Stimulated activated CD8-positive, alpha-beta memory T cell treated with anti-CD3 and anti-CD28 coated beads, Interleukin-7, amount 100 ng/mL, for 48 hours (primary cell): ENCODE data around the gene PRRC2C.
"Not testable (repeated sequence)": the region's sequence is repeated elsewhere in the genome, so short reads cannot be mapped to it uniquely, and the experiment has no call there.

Experiments
- DNase-seq, 2 donors: peaks; one replicate each; pipeline ENCODE4 v3.0.0-alpha.2; 2020; ENCODE audit warnings: low read depth in 1 of 2; ENCODE audit errors: extremely low read depth in 1 of 2

PRRC2C gene

DNA sequence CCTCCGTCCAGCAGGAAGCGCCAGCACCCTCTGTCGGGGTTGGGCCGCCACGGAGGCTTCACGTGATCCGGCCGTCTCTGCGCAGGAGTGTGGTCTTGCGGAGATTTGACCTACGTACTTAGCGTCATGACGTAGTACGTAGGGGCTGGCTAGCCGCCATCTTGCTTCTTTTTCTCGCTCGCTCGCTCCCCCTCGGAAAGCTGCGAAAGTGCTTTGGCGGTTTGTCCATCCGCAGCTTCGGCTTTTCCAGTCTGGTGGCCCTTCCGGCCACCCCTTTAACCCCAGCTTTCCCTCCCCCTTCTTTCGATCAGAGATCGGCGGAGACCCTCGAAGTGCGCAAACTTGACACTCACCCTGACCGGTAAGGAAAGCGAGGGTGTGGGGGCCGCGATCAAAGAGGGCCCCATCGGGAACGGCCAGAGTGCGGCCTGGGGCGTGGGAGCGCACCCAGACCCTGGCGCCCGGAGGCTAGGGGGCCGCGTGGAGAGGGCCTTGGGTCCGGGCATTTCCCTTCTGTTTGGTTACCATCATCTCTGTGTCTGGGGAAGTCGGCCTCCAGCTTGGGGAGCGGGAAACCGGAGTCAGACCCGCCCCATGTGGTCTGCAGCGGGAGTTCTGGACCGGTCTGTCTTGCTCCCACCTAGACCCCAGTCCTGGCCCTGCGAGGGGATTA, at the start of gene PRRC2C:
TSS of gene PRRC2C (plus strand) at position 156 of the 673 bp plus-strand sequence. CDS start 26,559 bp downstream, outside the sequence.
- peak; percentile 79 to 90 for DNase-seq

DNA sequence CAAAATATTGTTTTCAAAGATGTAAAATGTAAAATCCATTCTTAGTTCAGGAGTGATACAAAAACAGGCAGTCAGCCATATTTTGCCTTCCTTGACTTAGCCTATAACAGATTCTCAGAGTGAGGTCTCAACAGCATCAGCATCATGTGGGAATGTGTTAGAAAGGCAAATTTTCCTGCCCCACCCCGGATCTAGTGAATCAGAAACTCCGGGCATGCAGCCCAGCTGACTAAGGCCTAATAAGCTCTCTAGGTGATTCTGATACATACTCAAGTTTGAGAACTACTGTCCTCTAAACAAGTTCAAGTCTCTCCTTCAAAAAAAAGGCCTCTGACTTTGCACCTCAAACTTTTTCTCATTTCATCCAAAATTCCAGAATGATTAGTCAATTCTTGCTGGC, 46.9 kb upstream of the PRRC2C start:
- no peak for DNase-seq

DNA sequence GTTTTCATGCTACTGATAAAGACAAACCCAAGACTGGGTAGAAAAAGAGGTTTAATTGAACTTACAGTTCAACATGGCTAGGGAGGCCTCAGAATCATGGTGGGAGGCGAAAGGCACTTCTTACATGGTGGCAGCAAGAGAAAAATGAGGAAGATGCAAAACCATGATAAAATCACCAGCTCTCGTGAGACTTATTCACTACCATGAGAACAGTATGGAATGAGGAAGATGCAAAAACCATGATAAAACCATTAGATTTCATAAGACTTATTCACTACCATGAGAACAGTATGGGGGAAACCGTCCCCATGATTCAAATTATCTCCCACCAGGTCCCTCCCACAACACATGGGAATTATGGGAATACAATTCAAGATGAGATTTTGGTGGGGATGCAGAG, 45.1 kb upstream of the PRRC2C start:
- DNase-seq, result not testable (repeated sequence)

DNA sequence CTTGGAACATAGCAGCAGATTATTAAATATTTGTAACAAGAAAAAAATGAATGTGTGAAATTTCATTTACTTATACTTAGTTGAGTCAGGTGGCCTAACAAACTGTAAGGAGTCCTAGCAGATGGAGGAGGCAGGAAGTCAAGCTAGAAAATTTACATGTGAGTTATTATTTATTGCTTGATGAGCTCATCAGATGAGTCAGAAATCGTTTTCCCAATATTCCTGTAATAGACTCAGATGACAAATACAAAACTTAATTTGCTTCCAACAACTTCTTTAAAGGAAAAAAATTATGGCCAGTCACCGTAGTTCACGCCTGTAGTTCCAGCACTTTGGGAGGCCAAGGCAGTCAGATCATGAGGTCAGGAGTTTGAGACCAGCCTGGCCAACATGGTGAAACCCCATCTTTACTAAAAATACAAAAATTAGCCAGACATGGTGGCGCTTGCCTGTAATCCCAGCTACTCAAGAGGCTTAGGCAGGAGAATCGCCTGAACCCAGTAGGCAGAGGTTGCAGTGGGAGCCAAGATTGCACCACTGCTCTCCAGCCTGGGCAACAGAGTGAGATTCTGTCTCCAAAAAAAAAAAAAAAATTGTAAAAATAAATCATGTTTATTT, 43.9 kb upstream of the PRRC2C start:
- not testable (repeated sequence) for DNase-seq

DNA sequence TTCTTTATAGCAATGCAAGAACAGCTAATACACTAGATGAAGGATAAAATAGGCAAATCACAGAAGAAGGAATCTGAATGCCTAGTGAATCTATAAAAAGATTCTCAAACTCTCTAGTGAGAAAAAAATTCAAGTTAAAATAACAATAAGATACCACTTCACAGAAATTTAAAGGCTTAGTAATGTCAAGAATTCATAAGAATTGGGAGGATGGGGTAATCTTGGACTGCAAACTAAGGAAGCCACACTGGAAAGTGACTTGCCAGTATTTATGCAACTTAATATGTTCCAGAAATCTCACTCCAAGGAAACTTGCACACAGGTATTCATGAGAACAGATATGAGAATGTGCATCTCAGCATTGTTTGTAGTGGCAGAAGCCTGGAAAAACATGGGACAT, 38.9 kb upstream of the PRRC2C start:
- DNase-seq, result no peak

DNA sequence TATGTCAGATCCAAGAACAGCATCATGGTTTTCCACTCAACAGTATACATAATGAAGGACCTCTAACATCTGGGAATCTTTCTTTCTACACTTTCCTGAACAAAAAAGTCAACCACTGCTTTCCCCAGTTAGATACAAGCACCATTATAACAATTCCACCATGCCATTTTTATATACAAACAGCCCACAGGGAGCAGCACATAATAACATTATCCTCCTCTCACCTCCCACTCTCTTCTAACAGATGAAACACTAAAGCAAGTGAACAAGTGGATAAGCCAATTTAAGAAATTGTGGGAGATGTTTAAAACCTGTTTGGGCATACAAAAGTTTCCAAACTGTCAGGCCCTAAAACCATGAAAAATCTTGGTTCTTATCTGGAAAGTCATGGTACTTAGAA, 29.4 kb upstream of the PRRC2C start:
- DNase-seq, result no peak

DNA sequence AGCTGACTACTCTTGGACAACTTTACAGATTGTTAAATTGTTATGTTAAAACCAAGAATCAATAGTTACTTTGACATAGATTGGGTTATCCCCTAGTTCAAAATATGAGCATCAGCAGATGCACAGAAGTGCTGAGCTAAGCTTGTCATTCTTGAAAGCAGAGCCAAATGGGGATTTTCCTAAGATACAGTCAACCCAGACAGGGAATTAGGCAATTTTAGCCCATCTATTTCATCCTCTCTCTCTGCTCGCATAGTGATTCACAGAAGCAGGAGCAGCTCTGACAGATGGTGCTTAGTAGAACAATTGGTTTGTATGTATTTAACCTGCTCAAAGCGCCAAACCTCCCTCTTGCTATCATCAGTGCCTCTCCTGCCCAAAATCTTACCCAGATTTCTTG, 27.9 kb upstream of the PRRC2C start:
- DNase-seq, result no peak

DNA sequence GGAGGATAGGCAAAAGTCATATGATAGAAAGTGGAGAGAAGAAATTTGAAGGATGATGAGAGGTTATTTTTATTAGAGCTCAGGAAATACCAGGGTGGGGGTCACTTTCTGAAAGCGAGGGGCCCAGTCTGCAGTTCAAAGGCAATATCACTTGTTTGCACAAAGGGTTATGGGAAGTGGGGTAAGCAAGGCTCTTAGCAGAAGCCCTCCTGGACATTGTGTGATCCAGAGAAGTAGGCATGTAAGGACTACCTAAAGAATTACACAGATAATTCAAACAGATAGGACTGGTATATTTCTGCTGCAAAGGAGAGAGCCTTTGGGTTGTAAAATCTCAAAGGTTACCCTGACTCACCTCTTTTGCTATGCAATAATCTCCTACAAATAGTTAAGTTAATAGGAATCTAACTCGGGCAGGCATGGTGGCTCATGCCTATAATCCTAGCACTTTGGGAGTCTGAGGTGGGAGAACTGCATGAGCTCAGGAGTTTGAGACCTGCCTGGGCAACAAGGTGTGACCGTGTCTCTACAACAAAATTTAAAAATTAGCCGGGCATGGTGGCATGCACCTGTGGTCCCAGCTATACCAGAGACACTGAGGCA, 25.2 kb upstream of the PRRC2C start:
- no peak for DNase-seq

DNA sequence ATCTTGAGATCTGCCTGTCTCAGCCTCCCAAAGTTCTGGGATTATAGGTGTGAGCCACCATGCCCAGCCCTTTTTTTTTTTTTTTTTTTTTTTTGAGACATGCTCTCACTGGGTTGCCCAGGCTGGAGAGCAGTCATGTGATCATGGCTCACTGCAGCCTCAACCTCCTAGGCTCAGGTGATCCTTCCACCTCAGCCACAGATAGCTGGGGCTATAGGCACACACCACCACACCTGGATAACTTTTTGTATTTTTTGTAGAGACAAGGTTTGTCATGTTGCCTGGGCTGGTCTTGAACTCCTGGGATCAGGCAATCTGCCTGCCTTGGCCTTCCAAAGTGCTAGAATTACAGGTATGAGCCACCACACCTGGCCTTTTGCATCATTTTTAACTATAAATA, 17.7 kb upstream of the PRRC2C start:
- no peak for DNase-seq

DNA sequence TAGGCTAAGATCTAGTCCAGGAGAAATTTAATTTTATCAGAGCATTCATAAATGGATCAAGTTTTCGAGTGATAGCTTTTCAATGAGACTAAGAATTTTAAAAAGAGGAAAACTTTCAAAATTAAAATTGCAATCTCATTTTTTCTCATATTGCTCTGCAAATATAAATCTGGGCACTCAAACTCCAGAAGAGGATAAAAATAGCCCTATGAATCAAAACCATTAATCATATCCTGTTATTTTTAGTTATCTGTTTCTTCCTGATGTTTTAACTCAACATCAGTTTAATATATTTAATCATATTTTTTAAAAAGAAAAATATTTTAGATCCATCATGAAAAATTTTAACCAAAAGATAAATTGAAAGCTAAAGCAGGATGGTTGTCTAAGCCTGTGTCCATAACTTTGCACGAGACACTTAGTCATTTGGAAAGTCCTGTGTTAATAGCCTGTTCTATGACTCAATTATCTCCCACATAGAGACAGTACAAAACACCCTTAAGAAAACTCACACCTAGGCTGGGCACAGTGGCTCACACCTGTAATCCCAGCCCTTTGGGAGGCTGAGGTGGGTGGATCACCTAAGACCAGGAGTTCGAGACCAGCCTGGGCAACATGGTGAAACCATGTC, 17.1 kb upstream of the PRRC2C start:
- no peak for DNase-seq

DNA sequence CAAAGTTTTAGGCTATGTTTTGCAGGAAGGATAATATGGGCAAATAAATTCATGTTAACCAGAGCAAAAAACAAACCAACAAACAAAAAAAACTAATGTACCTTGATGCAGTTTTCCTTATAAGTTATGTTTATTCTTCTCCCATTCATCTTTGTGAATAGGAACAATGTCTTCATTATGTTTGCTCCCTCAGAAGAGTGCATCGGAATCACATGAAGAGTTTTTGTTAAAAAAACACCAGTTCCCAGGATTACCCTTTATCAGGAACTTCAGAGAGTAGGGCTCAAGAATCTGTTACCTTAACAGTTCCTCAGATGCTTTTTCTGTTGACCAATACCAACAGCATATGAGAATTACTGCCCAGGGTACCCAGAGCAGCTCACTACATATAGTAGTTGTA, 14.6 kb upstream of the PRRC2C start:
- no peak for DNase-seq

DNA sequence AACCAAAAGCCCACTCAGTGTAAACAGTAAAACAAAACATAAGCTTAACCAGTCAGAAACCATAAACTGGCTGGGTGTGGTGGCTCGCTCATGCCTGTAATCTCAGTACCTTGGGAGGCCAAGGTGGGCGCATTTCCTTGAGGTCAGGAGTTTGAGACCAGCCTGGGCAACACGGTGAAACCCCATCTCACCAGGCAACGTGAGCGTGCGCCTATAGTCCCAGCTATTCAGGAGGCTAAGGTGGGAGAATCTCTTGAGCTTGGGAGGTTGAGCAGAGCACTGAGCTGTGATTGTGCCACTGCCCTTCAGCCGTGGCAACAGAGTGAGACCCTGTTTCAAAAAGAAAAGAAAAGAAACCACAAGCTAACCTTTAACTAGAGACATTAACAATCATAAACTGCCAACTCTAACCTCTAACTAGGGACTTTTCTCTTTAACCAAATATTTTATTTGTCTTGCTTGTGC, 13.1 kb upstream of the PRRC2C start:
- no peak for DNase-seq

DNA sequence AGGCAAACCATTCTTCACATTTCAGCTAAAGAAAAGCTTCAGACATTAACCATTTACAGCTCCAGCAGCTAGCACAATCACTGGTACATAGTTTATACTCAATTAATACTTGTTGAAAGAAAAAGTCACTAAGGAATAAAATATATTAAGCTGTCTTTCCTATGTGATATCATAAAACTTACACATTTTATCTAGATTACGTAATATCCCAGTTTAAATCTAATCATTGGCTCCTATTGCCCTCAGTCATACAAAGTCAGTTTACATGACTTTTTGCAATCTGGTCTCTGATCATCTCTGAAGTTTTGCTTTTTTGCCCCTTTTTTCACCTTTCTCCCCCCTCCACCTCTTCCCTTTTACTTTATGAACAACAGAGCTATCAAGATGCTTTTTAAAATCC, 8.5 kb upstream of the PRRC2C start:
- no peak for DNase-seq

DNA sequence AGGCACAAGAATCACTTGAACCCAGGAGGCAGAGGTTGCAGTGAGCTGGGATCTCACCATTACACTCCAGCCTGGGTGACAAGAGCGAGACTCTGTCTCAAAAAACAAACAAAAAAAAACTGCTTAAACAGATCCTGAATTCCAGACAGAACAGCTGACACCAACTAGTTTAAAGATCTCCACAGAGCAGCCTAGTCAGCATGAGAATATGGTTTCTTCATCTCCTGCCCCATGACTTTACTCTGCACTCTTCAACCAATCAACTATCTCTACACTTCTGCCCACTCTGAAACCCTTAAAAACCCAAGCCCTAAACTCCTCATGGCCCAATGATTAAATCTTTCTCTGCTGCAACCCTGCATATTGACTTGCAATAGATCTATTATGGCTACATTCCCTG, 7.5 kb upstream of the PRRC2C start:
- no peak for DNase-seq

DNA sequence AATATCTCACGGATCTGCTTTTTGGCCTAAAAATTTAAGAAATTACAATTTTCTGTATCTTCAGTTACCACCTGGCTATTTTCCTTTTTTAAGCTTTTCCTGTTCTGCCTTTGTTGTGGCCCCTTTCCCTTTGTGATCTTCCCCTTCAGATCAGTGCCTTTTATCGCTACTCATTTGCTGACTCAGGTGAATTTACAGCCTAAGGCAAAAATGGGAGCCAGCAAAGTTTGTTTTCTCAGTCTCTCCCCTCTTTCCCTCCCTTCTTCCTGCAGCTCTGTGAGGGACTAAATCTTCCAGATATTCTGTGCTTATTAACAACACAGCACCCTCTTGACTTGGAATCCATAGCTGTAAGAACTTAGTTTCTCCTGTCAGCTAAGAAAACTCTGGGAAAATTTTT, 5.3 kb upstream of the PRRC2C start:
- no peak for DNase-seq

DNA sequence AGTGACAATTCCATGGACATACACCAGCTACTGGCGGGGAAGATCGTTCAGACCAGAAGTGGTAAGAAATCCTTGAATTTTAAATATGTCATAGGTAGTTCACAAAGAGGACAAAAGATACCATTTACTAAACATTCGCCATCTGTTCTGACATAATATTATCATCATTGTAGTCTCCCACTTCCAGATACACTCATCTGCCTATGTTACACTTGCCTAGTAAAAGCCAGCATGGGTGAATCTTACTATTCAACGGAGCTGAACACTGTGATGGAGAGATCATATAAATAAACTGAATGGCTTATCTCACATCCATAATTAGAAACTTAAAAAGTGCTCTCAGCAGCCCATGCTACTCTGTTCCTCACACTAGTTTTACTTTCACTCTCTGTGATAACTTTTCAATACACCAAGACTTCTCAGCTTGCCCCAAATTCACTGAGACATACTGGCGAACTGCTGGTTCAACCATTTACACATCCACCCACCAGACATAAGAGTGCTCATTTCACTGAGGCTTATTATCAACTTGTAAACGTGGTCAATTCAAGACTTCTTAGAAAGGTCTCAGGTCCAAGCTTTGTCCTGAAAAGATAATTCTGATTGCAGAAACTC, 463 bp upstream of the PRRC2C start:
- DNase-seq, result no peak

DNA sequence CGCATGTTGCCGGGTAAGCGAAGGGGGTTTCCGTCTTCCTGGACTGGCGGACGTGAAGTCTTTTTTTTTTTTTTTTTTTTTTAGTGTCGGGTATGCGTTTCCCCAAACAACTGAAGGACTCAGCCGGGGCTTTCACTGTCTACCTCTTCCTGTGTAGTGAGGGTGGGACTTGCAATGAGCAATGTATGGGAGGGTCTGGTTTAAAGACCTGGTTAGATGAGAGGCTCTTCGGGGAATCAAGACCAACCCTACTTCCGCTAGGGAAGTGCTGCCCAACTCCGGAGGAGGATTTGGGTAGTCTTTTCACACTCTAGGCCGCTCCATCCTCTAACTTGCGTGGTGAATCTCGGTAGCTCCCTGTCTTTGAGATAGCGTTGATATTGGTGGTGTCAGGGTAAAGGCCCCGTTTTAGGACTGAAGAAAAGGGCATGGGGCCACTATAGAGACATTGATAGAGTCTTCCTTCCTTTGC, 754 bp downstream of the PRRC2C start:
- DNase-seq, result peak; percentile 36 to 60

DNA sequence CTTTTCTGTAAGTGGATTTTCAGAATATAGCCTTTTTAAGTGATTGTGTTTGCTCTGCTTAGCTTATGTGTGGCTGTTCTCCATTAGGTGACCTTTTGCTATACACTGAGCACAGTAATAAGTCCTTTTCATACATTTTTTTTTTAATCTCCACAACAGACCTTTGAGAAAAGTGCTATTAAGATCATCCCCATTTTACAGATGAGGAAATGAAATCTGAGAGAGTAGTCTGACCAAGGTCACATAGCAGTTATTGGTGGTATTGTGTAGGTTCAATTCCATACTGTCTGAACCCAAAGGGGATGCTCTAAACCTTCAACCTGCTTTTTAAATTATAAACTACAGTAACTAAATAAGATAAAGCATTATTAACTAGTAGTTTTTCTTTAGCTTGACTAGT, 1.7 kb downstream of the PRRC2C start:
- DNase-seq, result no peak

DNA sequence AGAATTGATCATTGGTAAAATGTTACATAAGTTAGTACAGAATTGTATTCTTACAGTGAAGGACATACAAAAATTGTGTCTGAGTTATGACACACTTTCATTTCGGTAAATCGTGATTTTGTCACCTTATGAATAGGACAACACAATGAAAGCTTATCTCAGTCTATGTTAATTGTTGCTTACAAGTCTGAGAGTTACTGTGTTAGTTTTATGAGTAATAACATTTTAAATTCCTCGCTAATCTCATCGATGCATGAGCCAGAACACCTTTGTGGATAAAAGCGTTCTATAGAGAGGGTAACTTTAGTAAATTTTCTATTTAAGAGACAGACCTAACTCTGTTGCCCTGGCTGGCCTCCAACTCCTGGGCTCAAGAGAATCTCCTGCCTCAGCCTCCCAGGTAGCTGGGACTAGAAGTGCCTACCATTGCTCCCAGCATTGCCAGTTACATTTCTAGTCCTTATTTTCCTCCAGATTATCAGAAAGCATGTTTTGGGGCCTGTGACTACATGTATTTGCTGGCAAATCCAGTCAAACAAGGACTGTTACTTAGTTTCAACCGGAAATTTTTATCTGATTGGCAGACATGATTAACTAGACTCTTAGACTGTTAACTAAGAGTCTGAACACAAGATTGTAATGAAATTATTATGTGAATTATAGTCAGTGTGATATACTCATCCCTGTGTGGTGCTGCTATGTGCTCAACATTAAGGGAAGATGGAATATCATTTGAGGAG, 3.0 kb downstream of the PRRC2C start:
- no peak for DNase-seq

DNA sequence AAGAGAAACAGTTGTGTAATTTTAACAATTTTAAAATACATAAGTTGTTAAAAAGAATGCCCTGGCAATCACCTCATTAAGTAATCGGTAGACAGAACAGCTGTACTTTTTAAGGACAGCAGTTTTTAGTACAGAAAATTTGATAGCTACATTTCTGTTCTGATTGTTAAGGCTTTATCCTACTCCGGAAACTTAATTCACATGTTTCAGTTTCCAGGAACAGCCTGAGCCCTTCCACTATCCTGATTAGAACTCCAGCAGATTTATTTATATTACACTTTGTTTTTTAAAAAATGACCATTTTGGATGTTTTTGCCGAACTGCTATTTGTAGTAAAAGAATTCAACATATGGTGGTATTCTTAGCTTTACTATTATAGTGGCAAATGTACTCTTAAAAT, 8.7 kb downstream of the PRRC2C start:
- no peak for DNase-seq

DNA sequence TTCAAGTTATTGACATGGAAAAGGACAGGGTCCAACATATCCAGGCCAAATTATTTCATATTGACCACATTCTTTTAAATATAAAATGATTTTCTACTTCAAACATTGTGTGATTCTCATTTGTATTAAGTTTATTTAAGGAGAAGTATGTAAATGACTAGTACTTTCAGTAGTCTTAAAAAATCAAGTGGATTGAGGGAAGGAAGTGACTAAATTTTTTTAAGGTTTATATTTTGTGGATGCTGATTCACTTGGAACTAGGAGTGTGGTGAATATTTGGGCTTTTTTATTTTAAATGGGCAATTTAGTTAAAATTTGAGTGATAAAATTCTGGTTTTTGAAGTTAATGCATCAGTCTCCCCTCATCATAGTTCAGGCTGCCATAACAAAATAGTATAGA, 10.1 kb downstream of the PRRC2C start:
- no peak for DNase-seq
